Measurements from ENCODE around the gene SNRK.

SNRK gene

DNA sequence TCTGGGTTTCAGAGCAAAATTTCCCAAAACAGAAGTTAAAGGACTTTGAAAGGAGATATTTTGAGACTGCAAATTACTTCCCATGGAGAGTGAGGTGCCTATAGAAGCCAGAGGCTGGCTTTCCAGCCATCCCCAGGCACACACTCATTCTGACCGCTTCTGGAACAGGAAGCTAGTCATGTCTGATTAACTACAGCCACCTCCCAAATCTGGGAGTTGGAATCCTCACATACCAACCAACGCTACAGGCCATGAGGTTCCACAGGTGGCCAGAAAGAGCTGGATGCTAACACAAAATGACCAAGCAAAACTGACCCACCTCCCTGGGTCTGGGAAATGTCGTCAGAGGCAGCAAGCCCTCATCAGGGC lies 87.2 kb downstream of the SNRK start:
- no peak overlapping the region for H3K4me3 ChIP-seq (ENCODE audit: low read depth, low read length)
- H3K27ac ChIP-seq: no peak overlapping the region
- TF ChIP-seq, protein P1, sequence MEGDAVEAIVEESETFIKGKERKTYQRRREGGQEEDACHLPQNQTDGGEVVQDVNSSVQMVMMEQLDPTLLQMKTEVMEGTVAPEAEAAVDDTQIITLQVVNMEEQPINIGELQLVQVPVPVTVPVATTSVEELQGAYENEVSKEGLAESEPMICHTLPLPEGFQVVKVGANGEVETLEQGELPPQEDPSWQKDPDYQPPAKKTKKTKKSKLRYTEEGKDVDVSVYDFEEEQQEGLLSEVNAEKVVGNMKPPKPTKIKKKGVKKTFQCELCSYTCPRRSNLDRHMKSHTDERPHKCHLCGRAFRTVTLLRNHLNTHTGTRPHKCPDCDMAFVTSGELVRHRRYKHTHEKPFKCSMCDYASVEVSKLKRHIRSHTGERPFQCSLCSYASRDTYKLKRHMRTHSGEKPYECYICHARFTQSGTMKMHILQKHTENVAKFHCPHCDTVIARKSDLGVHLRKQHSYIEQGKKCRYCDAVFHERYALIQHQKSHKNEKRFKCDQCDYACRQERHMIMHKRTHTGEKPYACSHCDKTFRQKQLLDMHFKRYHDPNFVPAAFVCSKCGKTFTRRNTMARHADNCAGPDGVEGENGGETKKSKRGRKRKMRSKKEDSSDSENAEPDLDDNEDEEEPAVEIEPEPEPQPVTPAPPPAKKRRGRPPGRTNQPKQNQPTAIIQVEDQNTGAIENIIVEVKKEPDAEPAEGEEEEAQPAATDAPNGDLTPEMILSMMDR (IDR thresholded peaks at IDR 0.05; ENCODE audit: low read depth, low read length): no peak
- H3K27me3 ChIP-seq (ENCODE audit: insufficient read depth, low read depth, severe bottlenecking): no peaks in the 10 kb centered on the region
- DNase-seq: no peak
- H3K9me3 ChIP-seq (ENCODE audit: severe bottlenecking): no peaks in the 10 kb centered on the region
- H3K36me3 ChIP-seq: no peaks in the 10 kb centered on the region

DNA sequence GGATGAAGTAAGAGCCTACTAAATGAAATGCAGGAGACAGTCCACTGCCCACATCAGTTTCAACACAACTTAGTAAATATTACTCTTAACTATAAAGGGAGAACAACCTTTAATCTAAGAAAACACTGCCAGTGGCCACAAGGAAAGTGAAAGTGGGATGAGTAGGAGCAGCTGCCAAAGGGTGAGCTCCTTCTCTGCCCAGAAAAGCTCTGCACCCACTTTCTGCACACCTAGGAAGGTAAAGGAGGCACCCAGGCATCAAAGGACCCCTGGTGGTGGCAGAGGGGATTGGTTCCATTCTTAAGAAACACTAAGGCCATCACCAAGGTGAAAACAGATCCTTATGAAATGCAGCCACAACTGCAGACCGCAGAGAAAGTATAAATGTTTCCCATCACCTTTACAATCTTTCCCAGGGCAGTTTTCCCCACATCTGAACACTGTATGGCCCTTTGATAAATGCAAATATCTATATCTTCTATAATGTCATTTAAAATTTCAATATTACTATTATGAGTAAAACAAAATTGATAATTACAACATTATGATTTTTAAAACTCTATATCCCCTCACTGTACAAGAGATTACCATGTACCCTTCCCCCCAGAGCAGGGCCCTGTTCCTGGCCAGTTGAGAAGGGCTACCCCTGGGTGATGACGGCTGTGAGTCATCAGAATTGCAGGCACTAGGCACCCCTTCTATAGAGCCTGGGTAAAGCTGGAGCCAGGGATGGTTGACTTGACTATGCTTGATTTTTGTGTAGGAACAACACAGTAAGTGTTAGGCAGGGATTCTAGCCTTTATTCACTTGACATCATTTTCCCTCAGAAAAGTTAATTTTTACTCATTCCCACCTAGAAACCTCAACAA lies 92.0 kb downstream of the SNRK start:
- Histone ChIP-seq H3K27ac (no peak overlapping the region), H3K27me3 (ENCODE audit: insufficient read depth, low read depth, severe bottlenecking) (no peaks in the 10 kb centered on the region), H3K9me3 (ENCODE audit: severe bottlenecking) (no peaks in the 10 kb centered on the region), H3K4me3 (ENCODE audit: low read depth, low read length) (no peak overlapping the region), H3K36me3 (no peaks in the 10 kb centered on the region)
- peak; percentile 59 for DNase-seq
- TF ChIP-seq, protein P1 (IDR thresholded peaks at IDR 0.05; ENCODE audit: low read depth, low read length): peak; percentile 77

DNA sequence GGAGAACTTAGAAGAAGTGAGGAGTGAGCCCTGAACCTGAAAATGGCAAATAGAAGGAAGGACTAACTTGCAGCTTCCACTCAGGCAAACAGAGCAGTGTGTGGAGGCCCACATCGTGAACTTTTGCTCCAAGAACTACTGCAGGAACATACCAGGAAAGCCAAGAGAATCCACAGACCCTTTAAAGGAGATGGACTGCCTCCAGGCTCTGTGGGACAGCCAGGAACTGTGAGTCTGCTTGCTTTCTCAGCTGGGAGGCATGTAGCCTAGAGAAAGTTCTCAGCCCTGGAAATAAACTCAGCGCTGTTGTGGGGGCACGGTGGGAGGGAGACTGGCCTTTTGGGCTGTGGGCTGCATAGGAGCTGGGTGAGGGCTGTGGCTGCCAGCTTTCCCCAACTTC lies 93.0 kb downstream of the SNRK start:
- no peaks in the 10 kb centered on the region for H3K27me3 ChIP-seq (ENCODE audit: insufficient read depth, low read depth, severe bottlenecking)
- H3K4me3 ChIP-seq (ENCODE audit: low read depth, low read length): no peak overlapping the region
- H3K36me3 ChIP-seq: no peaks in the 10 kb centered on the region
- no peak for DNase-seq
- no peak overlapping the region for H3K27ac ChIP-seq
- TF ChIP-seq, protein P1 (IDR thresholded peaks at IDR 0.05; ENCODE audit: low read depth, low read length): no peak
- H3K9me3 ChIP-seq (ENCODE audit: severe bottlenecking): no peaks in the 10 kb centered on the region

DNA sequence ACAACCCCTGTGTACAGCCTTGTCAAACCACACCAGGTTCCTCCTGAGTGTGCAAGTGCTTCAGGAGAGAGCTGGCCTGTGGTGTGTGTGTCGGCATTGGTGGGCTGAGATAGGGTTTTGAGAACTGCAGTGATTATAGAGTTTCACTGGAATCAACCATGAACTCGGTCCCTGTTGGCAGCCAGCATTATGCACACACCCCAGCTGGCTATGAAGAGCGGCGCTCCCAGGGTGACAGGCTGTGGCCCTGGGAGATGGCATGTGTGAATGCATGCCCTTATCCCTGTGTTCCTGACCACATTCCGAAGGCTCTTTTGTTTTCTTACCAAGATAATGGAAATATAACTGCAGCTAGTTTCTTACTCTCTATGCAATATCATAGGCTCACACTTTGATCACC lies 101.8 kb downstream of the SNRK start:
- no peaks in the 10 kb centered on the region for H3K27me3 ChIP-seq (ENCODE audit: insufficient read depth, low read depth, severe bottlenecking)
- TF ChIP-seq, protein P1 (IDR thresholded peaks at IDR 0.05; ENCODE audit: low read depth, low read length): no peak
- H3K36me3 ChIP-seq: no peaks in the 10 kb centered on the region
- no peak overlapping the region for H3K4me3 ChIP-seq (ENCODE audit: low read depth, low read length)
- no peaks in the 10 kb centered on the region for H3K9me3 ChIP-seq (ENCODE audit: severe bottlenecking)
- H3K27ac ChIP-seq: no peak overlapping the region
- DNase-seq: no peak

DNA sequence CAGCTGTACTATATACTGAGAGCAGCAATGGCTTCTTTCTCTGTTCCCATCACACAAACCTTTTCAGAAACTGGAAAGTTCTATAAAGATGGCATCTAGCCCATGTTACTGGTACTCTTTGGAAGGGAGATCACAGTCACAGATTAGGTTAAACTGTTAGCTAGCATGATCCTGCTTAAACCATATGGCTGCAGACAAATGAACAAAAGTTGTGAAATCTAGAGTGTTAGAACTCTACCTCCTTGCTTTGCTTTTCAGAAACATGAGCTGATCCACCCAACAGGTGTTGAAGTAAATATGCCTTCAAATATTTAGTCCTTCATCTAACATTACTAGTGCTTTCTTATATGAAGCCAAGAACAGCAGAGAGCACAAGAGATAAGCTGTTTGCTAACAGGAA lies 102.6 kb downstream of the SNRK start:
- H3K27ac ChIP-seq: no peak overlapping the region
- no peak overlapping the region for H3K4me3 ChIP-seq (ENCODE audit: low read depth, low read length)
- TF ChIP-seq, protein P1 (IDR thresholded peaks at IDR 0.05; ENCODE audit: low read depth, low read length): no peak
- DNase-seq: no peak
- no peaks in the 10 kb centered on the region for H3K27me3 ChIP-seq (ENCODE audit: insufficient read depth, low read depth, severe bottlenecking)
- no peaks in the 10 kb centered on the region for H3K9me3 ChIP-seq (ENCODE audit: severe bottlenecking)
- no peaks in the 10 kb centered on the region for H3K36me3 ChIP-seq

Data from WERI-Rb-1 (cell line).